Testis (tissue), 3 donors: ENCODE measurements around the gene PPP6R1. TPM values are rescaled to one million over a fixed set of nuclear protein-coding genes. Genes with fewer than 3 reads are reported as not detected.

Source experiments
- DNase-seq: peaks from one replicate; pipeline ENCODE4 v3.0.0-alpha.2; 2019
- H3K27ac ChIP-seq, 2 donors: fragments of 200-600 bp; sonication (generic); one replicate each; pipeline ENCODE4 v1.5.1; 2019
- H3K27me3 ChIP-seq: fragments of 200-600 bp; sonication (generic); one replicate; pipeline ENCODE4 v1.5.1; 2019
- H3K36me3 ChIP-seq: fragments of 200-600 bp; sonication (generic); one replicate; pipeline ENCODE4 v1.5.1; 2017; ENCODE audit warnings: low read depth; ENCODE audit errors: missing control alignments
- H3K4me1 ChIP-seq: fragments of 200-600 bp; sonication (generic); one replicate; pipeline ENCODE4 v1.5.1; 2019
- H3K4me3 ChIP-seq, 2 donors: fragments of 200-600 bp; sonication (generic); one replicate each; pipeline ENCODE4 v1.5.1; 2017 to 2019
- H3K9me3 ChIP-seq: fragments of 200-600 bp; sonication (generic); one replicate; pipeline ENCODE4 v1.5.1; 2017
- CTCF ChIP-seq, 3 experiments: fragments of 450-650 bp in 2 of 3; fragments of 200-600 bp in 1 of 3; sonication (generic) in 1 of 3; IDR thresholded peaks; one replicate each; pipeline ENCODE4 v1.5.1; 2016 to 2019; ENCODE audit warnings: antibody characterized with exemption in 3 of 3, mild to moderate bottlenecking in 2 of 3, moderate library complexity in 1 of 3
- POLR2A ChIP-seq: fragments of 450-650 bp; IDR thresholded peaks from one replicate; pipeline ENCODE4 v1.6.1; 2017; ENCODE audit warnings: antibody characterized with exemption, mild to moderate bottlenecking, moderate library complexity
- WGBS, 2 donors: methylation state at CpG; one replicate each; pipeline ENCODE4 v1.1.5; 2018; 5-methylcytosine and 5-hydroxymethylcytosine counted together
- intact Hi-C: fragments of 100-400 bp; cut with DNase I; formaldehyde crosslinking; loops from one replicate; pipeline ENCODE4 v1.15.1; 2023; ENCODE audit warnings: low total_unique reads
- polyA plus RNA-seq: library from polyadenylated mRNA; stranded (reverse); fragments of 350-450 nt; fragmentation: Illumina TruSeq; extraction: RNeasy Lipid Tissue Mini Kit (QIAGEN cat#74804); gene quantifications from one replicate; pipeline ENCODE4 v1.2.3, GENCODE V29; 2014; ENCODE audit warnings: low read depth, low replicate concordance; ENCODE audit not compliant: insufficient read depth
- total RNA-seq, 2 donors: library from RNA; depleted of rRNA; stranded (reverse); fragments of >200 nt; gene quantifications; one replicate each; pipeline ENCODE4 v1.2.3, GENCODE V29; 2016

Gene PPP6R1
- total and polyA plus RNA-seq, 3 donors from 2014 or later: 178 to 217 (median 179) TPM

- Histone ChIP-seq H3K27ac (no peak overlapping the region), H3K4me1 (no peaks in the 10 kb centered on the region), H3K36me3 (no peaks in the 10 kb centered on the region), H3K4me3 (no peak overlapping the region), H3K9me3 (no peaks in the 10 kb centered on the region), H3K27me3 (no peaks in the 10 kb centered on the region)
- no peak for DNase-seq
- intact Hi-C loops: no loop called here
- TF ChIP-seq POLR2A: no peak
- 91 to 94% methylated on average over 11 to 12 of the region's 12 CpGs for WGBS, 2 donors
These were observed 19.8 kb downstream of the PPP6R1 start for GRCh38 chr19:55239004-55239403.

DNA sequence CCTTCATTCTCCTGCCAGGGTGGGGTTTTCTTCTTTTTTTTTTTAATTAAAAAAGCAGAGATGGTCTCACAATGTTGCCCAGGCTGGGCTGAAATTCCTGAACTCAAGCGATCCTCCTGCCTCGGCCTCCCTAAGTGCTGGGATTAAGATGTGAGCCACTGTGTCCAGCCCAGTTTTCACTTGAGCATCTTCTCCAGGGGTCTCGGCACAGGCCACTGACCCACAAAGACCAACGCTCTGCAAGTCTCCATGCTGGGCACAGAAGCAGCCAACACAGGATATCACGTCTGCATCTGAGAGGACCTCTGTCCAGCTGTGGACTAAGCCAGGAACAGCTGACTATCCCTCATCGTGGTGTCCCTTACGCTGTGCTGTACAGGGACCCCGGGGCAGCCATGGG is 20.8 kb downstream of the PPP6R1 start:
- Histone ChIP-seq H3K4me1 (no peaks in the 10 kb centered on the region), H3K27me3 (no peaks in the 10 kb centered on the region), H3K36me3 (no peaks in the 10 kb centered on the region), H3K27ac (no peak overlapping the region), H3K4me3 (no peak overlapping the region), H3K9me3 (no peaks in the 10 kb centered on the region)
- DNase-seq: no peak
- intact Hi-C loops: no loop called here
- TF ChIP-seq CTCF (IDR thresholded peaks at IDR 0.05) (no peak), POLR2A (no peak)
- WGBS, 2 donors: 89 to 93% methylated on average over 7 to 8 of the region's 8 CpGs

- H3K36me3 ChIP-seq: no peaks in the 10 kb centered on the region
- 92 to 94% methylated on average over 5 of the region's 5 CpGs for WGBS, 2 donors
These were observed 25.8 kb downstream of the PPP6R1 start for GRCh38 chr19:55232986-55233385.

GRCh38 chr19:55232286-55232602 is 26.6 kb downstream of the PPP6R1 start:
- Histone ChIP-seq H3K4me3 (no peak overlapping the region), H3K27ac (no peak overlapping the region), H3K36me3 (no peaks in the 10 kb centered on the region), H3K9me3 (no peaks in the 10 kb centered on the region), H3K4me1 (no peaks in the 10 kb centered on the region), H3K27me3 (no peaks in the 10 kb centered on the region)
- intact Hi-C loops: no loop called here
- TF ChIP-seq CTCF (IDR thresholded peaks at IDR 0.05) (no peak), POLR2A (no peak)
- 88% methylated on average over 10 to 12 of the region's 12 CpGs for WGBS, 2 donors
- DNase-seq: no peak

More at GRCh38 chr19:55232986-55233385, 25.8 kb downstream of the PPP6R1 start:
- DNase-seq: no peak
- Histone ChIP-seq H3K27ac (no peak overlapping the region), H3K9me3 (no peaks in the 10 kb centered on the region), H3K4me3 (no peak overlapping the region), H3K27me3 (no peaks in the 10 kb centered on the region), H3K4me1 (no peaks in the 10 kb centered on the region)
- intact Hi-C loops: no loop called here
- TF ChIP-seq CTCF (IDR thresholded peaks at IDR 0.05) (no peak), POLR2A (no peak)

- TF ChIP-seq POLR2A: no peak
- no peak for TF ChIP-seq CTCF (IDR thresholded peaks at IDR 0.05)
- H3K4me1 ChIP-seq: no peaks in the 10 kb centered on the region
- no peaks in the 10 kb centered on the region for H3K27me3 ChIP-seq
- no peaks in the 10 kb centered on the region for H3K9me3 ChIP-seq
- H3K4me3 ChIP-seq: no peak overlapping the region
- H3K36me3 ChIP-seq: no peaks in the 10 kb centered on the region
- intact Hi-C loops: no loop called here
- no peak for DNase-seq
- 88 to 92% methylated on average over 11 to 26 of the region's 30 CpGs for WGBS, 2 donors
- H3K27ac ChIP-seq: no peak overlapping the region
These were observed 27.2 kb downstream of the PPP6R1 start for GRCh38 chr19:55231391-55232285.
